C4-2B (cell line): ENCODE results near the gene SSTR4.

Experiments used
- ZFX ChIP-seq: fragments of 450-650 bp; IDR thresholded peaks from 2 replicates; pipeline ENCODE4 v1.6.1; 2017
- TF ChIP-seq, protein P1 (sequence below): fragments of 450-650 bp; conservative IDR thresholded peaks from 2 replicates; pipeline ENCODE4 v1.5.1; 2017; ENCODE audit warnings: mild to moderate bottlenecking

DNA sequence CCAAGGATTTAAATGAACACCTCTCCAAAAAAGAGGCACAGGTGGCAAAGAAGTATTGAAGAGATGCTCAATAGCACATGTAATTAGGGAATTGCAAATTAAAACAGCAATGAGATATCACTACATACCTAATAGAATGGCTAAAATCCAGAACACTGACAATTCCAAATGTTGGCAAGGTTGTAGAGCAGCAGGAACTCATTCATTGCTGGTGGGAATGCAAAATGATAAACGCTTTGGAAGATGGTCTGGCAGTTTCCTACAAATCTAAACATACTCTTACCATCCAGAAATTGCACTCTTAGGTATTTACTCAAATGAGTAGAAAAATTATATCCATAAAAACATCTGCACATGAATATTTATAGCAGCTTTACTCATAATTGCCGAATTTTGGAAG is 34.0 kb downstream of the SSTR4 start:
- TF ChIP-seq, protein P1, sequence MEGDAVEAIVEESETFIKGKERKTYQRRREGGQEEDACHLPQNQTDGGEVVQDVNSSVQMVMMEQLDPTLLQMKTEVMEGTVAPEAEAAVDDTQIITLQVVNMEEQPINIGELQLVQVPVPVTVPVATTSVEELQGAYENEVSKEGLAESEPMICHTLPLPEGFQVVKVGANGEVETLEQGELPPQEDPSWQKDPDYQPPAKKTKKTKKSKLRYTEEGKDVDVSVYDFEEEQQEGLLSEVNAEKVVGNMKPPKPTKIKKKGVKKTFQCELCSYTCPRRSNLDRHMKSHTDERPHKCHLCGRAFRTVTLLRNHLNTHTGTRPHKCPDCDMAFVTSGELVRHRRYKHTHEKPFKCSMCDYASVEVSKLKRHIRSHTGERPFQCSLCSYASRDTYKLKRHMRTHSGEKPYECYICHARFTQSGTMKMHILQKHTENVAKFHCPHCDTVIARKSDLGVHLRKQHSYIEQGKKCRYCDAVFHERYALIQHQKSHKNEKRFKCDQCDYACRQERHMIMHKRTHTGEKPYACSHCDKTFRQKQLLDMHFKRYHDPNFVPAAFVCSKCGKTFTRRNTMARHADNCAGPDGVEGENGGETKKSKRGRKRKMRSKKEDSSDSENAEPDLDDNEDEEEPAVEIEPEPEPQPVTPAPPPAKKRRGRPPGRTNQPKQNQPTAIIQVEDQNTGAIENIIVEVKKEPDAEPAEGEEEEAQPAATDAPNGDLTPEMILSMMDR, result no peak
- no peak for TF ChIP-seq ZFX
